ENCODE measurements around the gene VTI1B.

VTI1B gene

DNA sequence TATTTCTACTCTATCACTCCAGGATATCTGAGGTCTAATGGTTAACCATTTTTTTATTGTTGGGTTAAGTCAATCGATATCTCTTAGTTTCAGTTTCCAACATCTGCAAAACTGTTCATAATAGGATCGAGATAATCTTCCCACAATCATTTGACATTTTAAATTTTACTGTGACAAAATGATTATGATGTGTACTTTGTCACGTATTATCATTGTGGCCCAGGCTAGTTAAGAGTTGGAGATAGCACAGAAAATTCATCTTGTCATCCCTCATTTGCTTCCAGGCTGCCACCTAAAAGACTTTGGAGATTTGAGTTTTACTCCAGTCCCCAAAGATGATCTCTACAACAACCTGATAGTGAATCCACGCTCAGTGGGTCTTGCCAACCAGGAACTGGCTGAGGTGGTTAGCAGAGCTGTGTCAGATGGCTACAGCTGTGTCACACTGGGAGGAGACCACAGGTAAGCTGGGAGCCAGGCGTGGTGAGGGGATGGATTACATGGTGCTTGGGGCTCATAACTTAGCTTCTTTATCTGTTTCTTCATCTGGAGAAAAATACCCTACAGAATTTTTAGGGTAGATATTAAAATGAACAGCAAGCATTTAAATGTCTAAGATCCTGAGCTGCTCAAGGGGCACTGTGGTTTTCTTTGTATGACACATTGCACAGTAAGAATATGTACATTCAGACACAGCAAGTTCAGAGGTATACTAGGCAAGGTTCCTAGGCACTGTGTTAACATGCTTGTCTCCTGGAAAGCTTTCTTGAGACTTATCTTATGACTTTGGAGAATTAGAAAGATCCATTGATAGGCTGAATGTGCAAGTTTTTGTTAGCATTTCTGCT lies 32.3 kb downstream of the VTI1B start:
- no peak overlapping the region for H2AFZ ChIP-seq (ENCODE audit: low read depth, low read length, severe bottlenecking)

GRCh38 chr14:67641480-67641879 lies 33.0 kb downstream of the VTI1B start:
- no peak overlapping the region for H3K4me2 ChIP-seq (ENCODE audit: low read depth, low read length, poor library complexity, severe bottlenecking)
- TF ChIP-seq EZH2phosphoT487 (conservative IDR thresholded peaks at IDR 0.05; ENCODE audit: low read length) (no peak), CTCF (IDR thresholded peaks at IDR 0.05; ENCODE audit: insufficient read depth, low read length, poor library complexity, severe bottlenecking) (no peak)

More for the DNA sequence above, 32.3 kb downstream of the VTI1B start:
- H3F3A ChIP-seq (ENCODE audit: insufficient read depth): no peaks in the 10 kb centered on the region
- no peaks in the 10 kb centered on the region for H3K36me3 ChIP-seq (ENCODE audit: low read length)
- H3K9ac ChIP-seq (ENCODE audit: low read length): no peak overlapping the region
- H4K20me1 ChIP-seq (ENCODE audit: low read depth, low read length): no peaks in the 10 kb centered on the region
- H3K27me3 ChIP-seq (ENCODE audit: low read length): no peaks in the 10 kb centered on the region
- H3K4me2 ChIP-seq (ENCODE audit: low read depth, low read length, poor library complexity, severe bottlenecking): no peak overlapping the region
- H3K27ac ChIP-seq (ENCODE audit: low read depth, low read length): no peak overlapping the region
- no peaks in the 10 kb centered on the region for H3K9me3 ChIP-seq (ENCODE audit: insufficient read depth, low read length)
- H3K79me2 ChIP-seq (ENCODE audit: insufficient read depth, low read length): no peaks in the 10 kb centered on the region
- no peak overlapping the region for H3K4me3 ChIP-seq (ENCODE audit: insufficient read depth, low read length, poor library complexity, severe bottlenecking)
- TF ChIP-seq CTCF (IDR thresholded peaks at IDR 0.05; ENCODE audit: insufficient read depth, low read length, poor library complexity, severe bottlenecking) (no peak), EZH2phosphoT487 (conservative IDR thresholded peaks at IDR 0.05; ENCODE audit: low read length) (no peak)
- no peaks in the 10 kb centered on the region for H3K9me2 ChIP-seq (replicated peaks; ENCODE audit: insufficient read depth, low read length)

GRCh38 chr14:67638642-67639041 lies 35.8 kb downstream of the VTI1B start:
- Histone ChIP-seq H3K9ac (ENCODE audit: low read length) (no peak overlapping the region), H3K27ac (ENCODE audit: low read depth, low read length) (no peak overlapping the region), H2AFZ (ENCODE audit: low read depth, low read length, severe bottlenecking) (no peak overlapping the region), H3K9me2 (replicated peaks; ENCODE audit: insufficient read depth, low read length) (no peaks in the 10 kb centered on the region), H4K20me1 (ENCODE audit: low read depth, low read length) (no peaks in the 10 kb centered on the region), H3K36me3 (ENCODE audit: low read length) (no peaks in the 10 kb centered on the region), H3K4me3 (ENCODE audit: insufficient read depth, low read length, poor library complexity, severe bottlenecking) (no peak overlapping the region), H3K4me2 (ENCODE audit: low read depth, low read length, poor library complexity, severe bottlenecking) (no peak overlapping the region), H3K79me2 (ENCODE audit: insufficient read depth, low read length) (no peaks in the 10 kb centered on the region), H3K9me3 (ENCODE audit: insufficient read depth, low read length) (no peaks in the 10 kb centered on the region), H3F3A (ENCODE audit: insufficient read depth) (no peaks in the 10 kb centered on the region), H3K27me3 (ENCODE audit: low read length) (no peaks in the 10 kb centered on the region)
- TF ChIP-seq EZH2phosphoT487 (conservative IDR thresholded peaks at IDR 0.05; ENCODE audit: low read length) (no peak), CTCF (IDR thresholded peaks at IDR 0.05; ENCODE audit: insufficient read depth, low read length, poor library complexity, severe bottlenecking) (no peak)

More at GRCh38 chr14:67641480-67641879, 33.0 kb downstream of the VTI1B start:
- Histone ChIP-seq H2AFZ (ENCODE audit: low read depth, low read length, severe bottlenecking) (no peak overlapping the region), H3K27me3 (ENCODE audit: low read length) (no peaks in the 10 kb centered on the region), H3K9me3 (ENCODE audit: insufficient read depth, low read length) (no peaks in the 10 kb centered on the region), H3K9me2 (replicated peaks; ENCODE audit: insufficient read depth, low read length) (no peaks in the 10 kb centered on the region), H3F3A (ENCODE audit: insufficient read depth) (no peaks in the 10 kb centered on the region), H4K20me1 (ENCODE audit: low read depth, low read length) (no peaks in the 10 kb centered on the region), H3K4me3 (ENCODE audit: insufficient read depth, low read length, poor library complexity, severe bottlenecking) (no peak overlapping the region), H3K36me3 (ENCODE audit: low read length) (no peaks in the 10 kb centered on the region), H3K79me2 (ENCODE audit: insufficient read depth, low read length) (no peaks in the 10 kb centered on the region), H3K27ac (ENCODE audit: low read depth, low read length) (no peak overlapping the region), H3K9ac (ENCODE audit: low read length) (no peak overlapping the region)
